ENCODE results near the gene BBOF1.

BBOF1 gene

GRCh38 chr14:74029136-74029535 is 10.0 kb downstream of the BBOF1 start:
- Histone ChIP-seq H3K27me3 (ENCODE audit: low read depth, low read length) (no peaks in the 10 kb centered on the region), H3K36me3 (ENCODE audit: control insufficient read depth in 1 of 2, insufficient read depth in 2 of 2, low read length in 2 of 2) (no peaks in the 10 kb centered on the region), H3K27ac (ENCODE audit: low read length) (no peak overlapping the region), H3K4me1 (ENCODE audit: control insufficient read depth in 1 of 2, insufficient read depth in 2 of 2, low read length in 2 of 2) (no peaks in the 10 kb centered on the region), H3K4me3 (ENCODE audit: low read depth in 1 of 2, low read length in 2 of 2) (no peak overlapping the region), H3K9me3 (ENCODE audit: control insufficient read depth in 1 of 2, low read length in 2 of 2) (no peaks in the 10 kb centered on the region)

- H3K27ac ChIP-seq (ENCODE audit: low read length): no peak overlapping the region
- no peaks in the 10 kb centered on the region for H3K9me3 ChIP-seq (ENCODE audit: control insufficient read depth in 1 of 2, low read length in 2 of 2)
- no peaks in the 10 kb centered on the region for H3K36me3 ChIP-seq (ENCODE audit: control insufficient read depth in 1 of 2, insufficient read depth in 2 of 2, low read length in 2 of 2)
- no peaks in the 10 kb centered on the region for H3K4me1 ChIP-seq (ENCODE audit: control insufficient read depth in 1 of 2, insufficient read depth in 2 of 2, low read length in 2 of 2)
- H3K4me3 ChIP-seq (ENCODE audit: low read depth in 1 of 2, low read length in 2 of 2): no peak overlapping the region
- no peaks in the 10 kb centered on the region for H3K27me3 ChIP-seq (ENCODE audit: low read depth, low read length)
Measured at GRCh38 chr14:74034572-74034971, 15.4 kb downstream of the BBOF1 start.

DNA sequence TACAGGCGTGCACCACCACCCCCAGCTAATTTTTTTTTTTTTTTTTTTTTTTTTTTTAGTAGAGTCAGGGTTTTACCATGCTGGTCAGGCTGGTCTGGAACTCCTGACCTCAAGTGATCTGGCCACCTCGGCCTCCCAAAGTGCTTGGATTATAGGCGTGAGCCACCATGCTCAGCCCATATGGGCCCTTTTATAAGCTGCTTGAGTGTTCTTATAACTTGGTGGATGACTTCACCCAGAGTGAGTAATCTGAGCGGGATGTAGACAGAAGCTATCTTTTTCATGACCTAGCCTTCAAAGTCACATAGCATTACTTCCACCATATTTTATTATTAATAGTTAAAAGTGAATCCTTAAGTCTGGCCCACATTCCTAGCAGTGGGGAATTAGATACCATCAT is 16.4 kb downstream of the BBOF1 start:
- Histone ChIP-seq H3K27me3 (ENCODE audit: low read depth, low read length) (no peaks in the 10 kb centered on the region), H3K36me3 (ENCODE audit: control insufficient read depth in 1 of 2, insufficient read depth in 2 of 2, low read length in 2 of 2) (no peaks in the 10 kb centered on the region)

GRCh38 chr14:74038020-74038859 is 19.1 kb downstream of the BBOF1 start:
- Histone ChIP-seq H3K4me1 (ENCODE audit: control insufficient read depth in 1 of 2, insufficient read depth in 2 of 2, low read length in 2 of 2) (no peaks in the 10 kb centered on the region), H3K36me3 (ENCODE audit: control insufficient read depth in 1 of 2, insufficient read depth in 2 of 2, low read length in 2 of 2) (peaks cover 0 to 12% of the 10 kb centered on the region in 2 donors), H3K4me3 (ENCODE audit: low read depth in 1 of 2, low read length in 2 of 2) (no peak overlapping the region), H3K27ac (ENCODE audit: low read length) (no peak overlapping the region), H3K9me3 (ENCODE audit: control insufficient read depth in 1 of 2, low read length in 2 of 2) (no peaks in the 10 kb centered on the region), H3K27me3 (ENCODE audit: low read depth, low read length) (no peaks in the 10 kb centered on the region)

More for the DNA sequence above, 16.4 kb downstream of the BBOF1 start:
- Histone ChIP-seq H3K9me3 (ENCODE audit: control insufficient read depth in 1 of 2, low read length in 2 of 2) (no peaks in the 10 kb centered on the region), H3K4me3 (ENCODE audit: low read depth in 1 of 2, low read length in 2 of 2) (no peak overlapping the region), H3K4me1 (ENCODE audit: control insufficient read depth in 1 of 2, insufficient read depth in 2 of 2, low read length in 2 of 2) (no peaks in the 10 kb centered on the region), H3K27ac (ENCODE audit: low read length) (no peak overlapping the region)

DNA sequence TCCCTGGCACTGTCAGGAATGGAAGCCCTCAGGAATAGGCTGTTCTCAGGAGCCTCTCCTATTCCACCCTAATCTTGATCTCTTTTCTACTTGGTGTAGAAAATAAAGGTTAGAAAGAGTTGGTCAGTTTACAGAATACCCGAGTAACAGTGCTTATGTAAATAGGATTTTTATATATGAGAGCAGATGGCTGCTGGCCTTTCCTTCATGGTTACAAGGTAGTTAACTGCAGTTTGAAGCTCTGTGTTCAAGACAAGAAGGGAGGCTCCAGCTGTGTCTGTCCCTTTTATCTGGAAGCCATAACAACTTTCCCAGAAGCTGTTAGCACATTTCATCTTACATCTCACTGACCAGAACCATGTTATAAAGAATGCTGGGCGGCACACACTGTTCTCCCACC is 23.1 kb downstream of the BBOF1 start:
- Histone ChIP-seq H3K27me3 (ENCODE audit: low read depth, low read length) (no peaks in the 10 kb centered on the region), H3K4me3 (ENCODE audit: low read depth in 1 of 2, low read length in 2 of 2) (no peak overlapping the region), H3K9me3 (ENCODE audit: control insufficient read depth in 1 of 2, low read length in 2 of 2) (no peaks in the 10 kb centered on the region), H3K4me1 (ENCODE audit: control insufficient read depth in 1 of 2, insufficient read depth in 2 of 2, low read length in 2 of 2) (no peaks in the 10 kb centered on the region), H3K36me3 (ENCODE audit: control insufficient read depth in 1 of 2, insufficient read depth in 2 of 2, low read length in 2 of 2) (peaks cover 0 to 12% of the 10 kb centered on the region in 2 donors), H3K27ac (ENCODE audit: low read length) (no peak overlapping the region)

DNA sequence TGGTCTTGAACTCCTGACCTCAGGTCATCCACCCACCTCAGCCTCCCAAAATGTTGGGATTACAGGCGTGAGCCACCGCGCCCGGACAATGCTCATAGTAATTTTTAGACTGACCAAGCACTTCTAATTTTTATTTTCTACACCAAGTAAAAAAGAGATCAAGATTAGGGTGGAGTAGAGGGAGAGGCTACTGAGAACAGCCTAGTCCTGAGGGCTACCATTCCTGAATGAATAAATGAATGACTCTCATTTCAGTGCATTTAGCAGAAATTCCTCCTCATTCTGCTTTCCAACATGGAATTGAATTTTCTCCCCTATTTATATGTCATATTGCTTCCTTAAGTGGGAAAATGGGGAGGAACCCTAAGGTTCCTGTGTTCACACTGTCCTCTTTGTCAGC is 26.4 kb downstream of the BBOF1 start:
- H3K27me3 ChIP-seq (ENCODE audit: low read depth, low read length): no peaks in the 10 kb centered on the region
- no peak overlapping the region for H3K27ac ChIP-seq (ENCODE audit: low read length)
- H3K4me1 ChIP-seq (ENCODE audit: control insufficient read depth in 1 of 2, insufficient read depth in 2 of 2, low read length in 2 of 2): no peaks in the 10 kb centered on the region
- peaks cover 9 to 23% of the 10 kb centered on the region in 2 donors for H3K36me3 ChIP-seq (ENCODE audit: control insufficient read depth in 1 of 2, insufficient read depth in 2 of 2, low read length in 2 of 2)
- no peak overlapping the region for H3K4me3 ChIP-seq (ENCODE audit: low read depth in 1 of 2, low read length in 2 of 2)
- no peaks in the 10 kb centered on the region for H3K9me3 ChIP-seq (ENCODE audit: control insufficient read depth in 1 of 2, low read length in 2 of 2)

DNA sequence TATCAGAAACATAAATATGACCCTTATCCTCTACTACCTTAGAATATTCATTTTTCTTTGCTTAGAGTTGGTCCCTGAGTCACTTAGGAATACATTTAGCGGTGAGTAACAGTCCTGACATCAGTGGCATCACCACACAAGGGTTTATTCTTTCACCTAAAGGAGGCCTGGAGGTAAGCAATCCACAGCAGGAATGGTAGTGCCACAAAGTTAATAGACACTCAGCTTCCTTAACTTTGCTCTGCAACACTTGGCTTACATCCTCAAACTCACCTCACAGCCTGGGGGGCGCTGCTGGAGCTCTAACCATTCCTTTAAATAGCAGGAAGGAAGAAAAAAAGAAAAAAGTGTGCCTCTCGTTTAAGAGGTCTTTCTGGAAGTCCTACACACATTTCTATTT is 29.1 kb downstream of the BBOF1 start:
- Histone ChIP-seq H3K4me3 (ENCODE audit: low read depth in 1 of 2, low read length in 2 of 2) (no peak overlapping the region), H3K4me1 (ENCODE audit: control insufficient read depth in 1 of 2, insufficient read depth in 2 of 2, low read length in 2 of 2) (no peaks in the 10 kb centered on the region), H3K27me3 (ENCODE audit: low read depth, low read length) (no peaks in the 10 kb centered on the region), H3K27ac (ENCODE audit: low read length) (no peak overlapping the region), H3K9me3 (ENCODE audit: control insufficient read depth in 1 of 2, low read length in 2 of 2) (no peaks in the 10 kb centered on the region), H3K36me3 (ENCODE audit: control insufficient read depth in 1 of 2, insufficient read depth in 2 of 2, low read length in 2 of 2) (peaks cover 9 to 11% of the 10 kb centered on the region in 2 donors)

DNA sequence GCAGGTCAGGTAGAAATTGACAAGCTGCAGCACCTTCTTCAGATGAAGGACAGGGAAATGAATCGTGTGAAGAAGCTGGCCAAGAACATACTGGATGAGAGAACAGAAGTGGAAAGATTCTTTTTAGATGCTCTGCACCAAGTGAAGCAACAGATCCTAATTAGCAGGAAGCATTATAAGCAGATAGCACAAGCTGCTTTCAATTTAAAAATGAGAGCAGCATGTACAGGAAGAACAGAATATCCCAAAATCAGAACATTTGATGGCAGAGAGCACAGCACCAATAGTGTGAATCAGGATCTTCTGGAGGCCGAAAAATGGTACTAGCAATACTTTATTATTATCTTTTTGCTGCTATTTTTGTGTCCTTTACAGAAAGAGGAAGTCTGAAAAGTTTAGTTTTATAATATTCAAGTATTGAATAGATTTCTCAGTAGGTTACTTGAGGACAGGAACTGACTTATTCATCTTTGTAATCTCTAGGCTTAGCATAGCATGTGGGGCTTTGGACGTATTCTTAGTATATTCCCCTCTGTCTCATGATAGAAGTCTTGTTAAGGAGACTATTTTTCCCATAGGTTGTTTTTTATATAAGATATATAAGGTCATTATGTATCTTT is 30.8 kb downstream of the BBOF1 start:
- Histone ChIP-seq H3K27ac (ENCODE audit: low read length) (no peak overlapping the region), H3K27me3 (ENCODE audit: low read depth, low read length) (no peaks in the 10 kb centered on the region), H3K4me1 (ENCODE audit: control insufficient read depth in 1 of 2, insufficient read depth in 2 of 2, low read length in 2 of 2) (no peaks in the 10 kb centered on the region), H3K9me3 (ENCODE audit: control insufficient read depth in 1 of 2, low read length in 2 of 2) (no peaks in the 10 kb centered on the region), H3K4me3 (ENCODE audit: low read depth in 1 of 2, low read length in 2 of 2) (no peak overlapping the region), H3K36me3 (ENCODE audit: control insufficient read depth in 1 of 2, insufficient read depth in 2 of 2, low read length in 2 of 2) (peaks cover 9 to 11% of the 10 kb centered on the region in 2 donors)

DNA sequence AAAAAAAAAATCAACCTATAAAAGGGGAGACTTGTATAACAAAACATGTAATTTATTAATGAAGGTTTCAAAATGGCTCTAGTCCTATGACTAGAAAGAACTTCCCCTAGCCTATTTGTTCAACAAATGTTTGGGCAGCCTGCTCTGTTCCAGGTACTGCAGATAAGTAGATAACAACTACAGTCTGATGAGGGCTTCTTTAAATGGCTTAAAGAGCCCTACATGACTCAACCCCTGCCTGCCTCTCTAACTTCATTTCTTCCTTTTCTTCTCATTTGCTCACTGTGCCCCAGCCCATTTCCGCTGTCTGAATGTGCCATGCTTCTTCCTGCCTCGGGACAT is 43.6 kb downstream of the BBOF1 start:
- Histone ChIP-seq H3K4me3 (ENCODE audit: low read depth in 1 of 2, low read length in 2 of 2) (no peak overlapping the region), H3K4me1 (ENCODE audit: control insufficient read depth in 1 of 2, insufficient read depth in 2 of 2, low read length in 2 of 2) (no peaks in the 10 kb centered on the region), H3K9me3 (ENCODE audit: control insufficient read depth in 1 of 2, low read length in 2 of 2) (no peaks in the 10 kb centered on the region), H3K27me3 (ENCODE audit: low read depth, low read length) (no peaks in the 10 kb centered on the region), H3K27ac (ENCODE audit: low read length) (no peak overlapping the region), H3K36me3 (ENCODE audit: control insufficient read depth in 1 of 2, insufficient read depth in 2 of 2, low read length in 2 of 2) (peaks cover 25 to 67% of the 10 kb centered on the region in 2 donors)

GRCh38 chr14:74064426-74064825 is 45.3 kb downstream of the BBOF1 start:
- Histone ChIP-seq H3K27me3 (ENCODE audit: low read depth, low read length) (no peaks in the 10 kb centered on the region), H3K27ac (ENCODE audit: low read length) (no peak overlapping the region), H3K36me3 (ENCODE audit: control insufficient read depth in 1 of 2, insufficient read depth in 2 of 2, low read length in 2 of 2) (peaks cover 25 to 65% of the 10 kb centered on the region in 2 donors), H3K9me3 (ENCODE audit: control insufficient read depth in 1 of 2, low read length in 2 of 2) (no peaks in the 10 kb centered on the region), H3K4me1 (ENCODE audit: control insufficient read depth in 1 of 2, insufficient read depth in 2 of 2, low read length in 2 of 2) (no peaks in the 10 kb centered on the region), H3K4me3 (ENCODE audit: low read depth in 1 of 2, low read length in 2 of 2) (no peak overlapping the region)

DNA sequence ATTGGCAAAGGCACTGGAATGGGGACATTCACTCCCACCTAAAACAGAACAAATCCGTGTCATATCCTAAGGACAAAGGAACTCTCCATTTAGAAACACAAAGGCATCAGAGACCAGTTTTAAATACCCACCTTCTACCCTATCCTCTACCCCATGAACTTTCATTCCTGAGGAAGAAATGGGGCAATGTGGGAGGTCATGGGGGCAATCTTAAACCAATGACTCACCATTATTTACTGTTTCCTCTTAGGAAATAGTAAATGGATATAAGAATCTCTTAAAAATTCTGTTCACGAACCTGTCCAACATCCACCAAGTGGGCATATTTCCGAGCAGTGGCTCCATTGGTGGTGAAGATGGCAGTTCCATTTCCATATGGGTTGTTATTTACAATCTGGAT is 45.7 kb downstream of the BBOF1 start:
- Histone ChIP-seq H3K4me3 (ENCODE audit: low read depth in 1 of 2, low read length in 2 of 2) (no peak overlapping the region), H3K27ac (ENCODE audit: low read length) (no peak overlapping the region), H3K36me3 (ENCODE audit: control insufficient read depth in 1 of 2, insufficient read depth in 2 of 2, low read length in 2 of 2) (peaks cover 21 to 62% of the 10 kb centered on the region in 2 donors), H3K4me1 (ENCODE audit: control insufficient read depth in 1 of 2, insufficient read depth in 2 of 2, low read length in 2 of 2) (no peaks in the 10 kb centered on the region), H3K9me3 (ENCODE audit: control insufficient read depth in 1 of 2, low read length in 2 of 2) (no peaks in the 10 kb centered on the region), H3K27me3 (ENCODE audit: low read depth, low read length) (no peaks in the 10 kb centered on the region)
